ENCODE results near the gene STOX2.

The STOX2 gene

DNA sequence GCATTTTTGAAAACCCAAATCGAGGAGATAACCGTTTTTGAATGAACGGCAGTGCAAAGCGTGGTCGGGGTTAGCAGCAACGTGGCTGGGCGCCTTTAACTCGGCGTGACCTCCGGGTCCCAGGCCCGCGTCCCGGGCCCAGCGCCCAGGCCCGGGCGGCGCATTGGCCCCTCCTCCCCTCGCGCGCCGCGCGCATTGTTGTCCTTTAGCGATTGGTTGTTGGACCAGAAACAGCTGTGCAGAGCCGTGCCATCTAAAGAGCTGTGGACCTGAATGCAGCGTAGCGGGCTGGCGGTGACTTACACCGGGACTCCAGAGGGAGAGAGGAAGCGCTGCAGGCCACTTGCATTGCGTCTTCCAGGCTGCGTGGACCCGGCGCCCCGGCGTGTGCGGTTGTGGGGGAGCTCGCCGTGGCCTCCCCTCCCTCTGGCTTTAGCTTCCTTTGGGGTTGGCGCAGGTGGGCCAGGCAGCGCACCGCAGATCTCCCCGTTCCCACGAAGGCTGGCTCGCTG, at the start of gene STOX2:
STOX2 (plus strand) TSS at position 227 of the 512 bp plus-strand sequence. CDS start 1,484 bp downstream, outside the sequence.
- DNase-seq (ENCODE audit: low spot score): no peak

GRCh38 chr4:183855323-183856190, 49.5 kb upstream of the STOX2 start:
- DNase-seq (ENCODE audit: low spot score): no peak

GRCh38 chr4:183857040-183857439, 48.1 kb upstream of the STOX2 start:
- DNase-seq (ENCODE audit: low spot score): no peak

DNA sequence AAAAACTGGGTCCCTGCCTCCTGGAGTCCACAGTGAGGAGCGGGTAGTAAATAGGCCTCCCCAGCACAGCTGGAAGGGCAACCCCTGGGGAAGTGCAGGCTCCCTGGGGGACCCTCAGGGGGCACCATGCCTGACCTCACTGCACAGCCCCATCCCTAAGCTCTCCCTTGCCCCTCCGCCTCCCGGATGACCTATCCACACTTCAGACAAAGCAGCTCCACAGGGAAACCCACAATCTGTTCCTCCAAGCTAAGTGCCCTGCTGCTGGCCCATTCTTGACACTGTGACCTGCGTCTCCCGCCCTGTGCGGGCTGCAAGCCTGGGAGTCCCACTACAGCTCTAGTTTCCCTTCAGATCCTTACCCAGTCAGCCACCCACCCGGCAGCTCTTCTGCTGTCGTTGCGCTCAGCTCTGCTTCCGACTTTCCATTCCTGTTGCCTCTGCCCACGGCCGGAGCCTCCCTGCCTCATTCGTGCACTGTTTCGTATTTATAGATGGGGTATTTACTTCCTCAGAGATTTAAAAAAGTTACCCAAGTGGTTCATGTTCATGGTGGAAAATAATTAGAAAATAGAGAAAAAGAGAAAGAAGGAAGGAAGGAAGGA, 47.0 kb upstream of the STOX2 start:
- no peak for DNase-seq (ENCODE audit: low spot score)

- DNase-seq (ENCODE audit: low spot score): no peak
Observed at GRCh38 chr4:183860119-183860518, 45.0 kb upstream of the STOX2 start.

- DNase-seq (ENCODE audit: low spot score): no peak
Observed at GRCh38 chr4:183860731-183861130, 44.4 kb upstream of the STOX2 start.

DNA sequence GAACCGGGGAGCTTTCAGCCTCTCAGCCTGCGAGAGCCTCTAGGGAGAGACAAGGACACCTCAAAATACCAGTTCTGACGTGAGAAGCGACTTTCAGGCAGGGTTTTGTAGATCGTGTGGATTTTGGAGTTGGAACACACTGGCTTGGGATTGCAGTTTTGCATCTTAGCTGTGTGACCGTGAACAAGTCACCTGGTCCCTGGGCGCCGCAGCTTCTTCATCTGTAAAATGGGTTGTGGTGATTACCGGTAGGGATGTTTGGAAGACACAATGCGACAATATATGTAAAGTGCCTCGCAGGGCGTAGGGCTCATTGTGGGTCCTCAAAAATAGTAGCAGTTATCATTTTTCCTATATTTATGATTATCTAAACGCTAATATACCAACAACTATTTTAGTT, 43.7 kb upstream of the STOX2 start:
- DNase-seq (ENCODE audit: low spot score): no peak

- no peak for DNase-seq (ENCODE audit: low spot score)
Observed at GRCh38 chr4:183863155-183863825, 41.8 kb upstream of the STOX2 start.

GRCh38 chr4:183867247-183867646, 37.9 kb upstream of the STOX2 start:
- DNase-seq (ENCODE audit: low spot score): no peak

- DNase-seq (ENCODE audit: low spot score): no peak
Observed at GRCh38 chr4:183870997-183871396, 34.1 kb upstream of the STOX2 start.

GRCh38 chr4:183871581-183871980, 33.5 kb upstream of the STOX2 start:
- no peak for DNase-seq (ENCODE audit: low spot score)

GRCh38 chr4:183872531-183872930, 32.6 kb upstream of the STOX2 start:
- DNase-seq (ENCODE audit: low spot score): no peak

GRCh38 chr4:183873409-183874185, 31.5 kb upstream of the STOX2 start:
- no peak for DNase-seq (ENCODE audit: low spot score)

DNA sequence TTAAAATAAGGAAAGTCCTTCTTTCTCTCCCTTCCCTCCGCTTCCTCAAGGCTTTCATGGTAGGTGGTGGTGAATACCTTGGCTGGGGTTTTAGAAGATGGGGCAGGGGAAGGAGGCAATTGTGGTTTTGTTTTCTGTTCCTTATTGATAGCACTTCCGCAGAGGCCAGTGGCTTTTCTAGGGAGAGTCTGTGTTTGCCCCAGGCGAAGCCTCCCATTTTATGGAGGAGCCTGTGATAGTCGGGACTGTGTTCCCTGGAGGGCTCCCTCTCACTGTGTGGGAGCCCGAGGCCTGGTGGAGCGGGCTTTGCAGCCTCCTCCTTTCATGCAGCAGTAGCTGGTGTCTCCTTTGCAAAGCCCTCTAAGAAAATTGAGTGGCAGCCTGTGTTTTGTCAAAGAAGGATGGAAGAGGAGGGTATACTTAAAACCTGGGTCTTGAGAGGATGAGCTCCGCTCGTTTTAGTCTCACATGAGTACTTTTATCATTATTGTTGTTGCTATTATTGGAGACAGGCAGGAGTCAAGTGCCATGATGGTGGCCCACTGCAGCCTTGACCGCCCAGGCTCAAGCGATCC, 29.8 kb upstream of the STOX2 start:
- no peak for DNase-seq (ENCODE audit: low spot score)

DNA sequence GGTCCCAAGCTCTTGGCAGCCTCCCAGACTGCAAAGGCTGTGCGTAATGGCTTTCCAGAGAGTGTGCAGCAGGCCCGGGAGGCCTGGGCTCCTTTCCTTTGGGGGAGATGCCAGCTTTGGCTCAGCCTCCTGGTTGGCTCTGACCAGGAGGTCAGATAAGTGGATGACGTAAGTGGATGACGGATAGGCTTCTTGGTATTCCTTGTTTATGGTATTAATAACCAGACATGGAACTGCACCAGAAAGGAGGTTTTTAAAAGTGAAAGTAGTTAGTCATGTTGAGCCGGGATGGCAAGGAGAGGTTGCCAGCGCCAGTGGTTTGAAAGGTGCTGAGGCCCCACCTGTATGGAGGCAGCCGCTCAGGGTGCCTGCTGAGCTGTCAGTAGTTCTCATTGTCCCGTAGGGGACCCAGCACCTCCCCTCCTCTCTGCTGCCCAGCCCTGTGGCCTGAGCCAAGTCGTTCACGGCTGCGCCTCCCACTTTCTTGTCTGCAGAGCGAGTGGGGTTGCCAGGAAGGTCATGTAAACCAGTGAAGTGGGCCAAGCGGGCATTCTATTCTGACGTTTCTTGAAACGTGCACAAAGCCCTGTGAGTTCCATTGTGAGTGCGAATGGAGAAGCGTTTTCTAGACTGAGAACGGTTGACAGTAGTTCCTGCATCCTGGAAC, 28.7 kb upstream of the STOX2 start:
- DNase-seq (ENCODE audit: low spot score): no peak

DNA sequence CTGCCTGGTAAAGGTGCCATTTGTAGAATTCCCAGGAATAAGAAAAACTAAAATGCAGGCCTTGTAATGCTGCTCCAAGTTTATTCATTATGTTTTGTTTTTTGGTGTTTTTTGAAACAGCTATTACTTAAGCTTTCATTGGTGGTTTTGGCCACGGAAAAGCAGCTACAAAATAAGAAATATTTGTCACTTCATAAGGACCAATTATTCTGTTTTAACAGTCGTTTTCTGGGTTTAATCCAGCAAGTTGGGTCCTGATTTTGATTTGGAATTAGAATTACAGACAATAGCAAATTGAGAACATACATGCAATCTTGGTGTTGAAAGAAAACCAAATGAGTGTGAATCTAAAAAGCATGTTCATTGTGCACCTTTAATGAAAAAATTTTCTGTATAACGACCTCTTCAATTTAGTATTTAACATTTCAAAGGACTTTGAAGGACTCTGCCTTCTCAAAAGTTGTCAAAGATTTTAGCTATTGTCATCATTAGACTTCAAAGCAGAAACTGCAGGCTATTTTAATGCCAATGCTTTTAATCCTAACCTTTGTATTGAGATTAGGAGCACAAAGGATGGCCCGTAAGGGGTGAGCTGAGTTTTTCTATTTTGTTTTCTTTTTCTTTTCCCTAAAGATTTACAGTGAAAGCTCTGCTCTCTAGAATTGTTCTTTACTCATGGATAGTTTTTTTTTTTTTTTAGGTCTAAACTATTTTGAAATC, 26.7 kb upstream of the STOX2 start:
- DNase-seq (ENCODE audit: low spot score): no peak

DNA sequence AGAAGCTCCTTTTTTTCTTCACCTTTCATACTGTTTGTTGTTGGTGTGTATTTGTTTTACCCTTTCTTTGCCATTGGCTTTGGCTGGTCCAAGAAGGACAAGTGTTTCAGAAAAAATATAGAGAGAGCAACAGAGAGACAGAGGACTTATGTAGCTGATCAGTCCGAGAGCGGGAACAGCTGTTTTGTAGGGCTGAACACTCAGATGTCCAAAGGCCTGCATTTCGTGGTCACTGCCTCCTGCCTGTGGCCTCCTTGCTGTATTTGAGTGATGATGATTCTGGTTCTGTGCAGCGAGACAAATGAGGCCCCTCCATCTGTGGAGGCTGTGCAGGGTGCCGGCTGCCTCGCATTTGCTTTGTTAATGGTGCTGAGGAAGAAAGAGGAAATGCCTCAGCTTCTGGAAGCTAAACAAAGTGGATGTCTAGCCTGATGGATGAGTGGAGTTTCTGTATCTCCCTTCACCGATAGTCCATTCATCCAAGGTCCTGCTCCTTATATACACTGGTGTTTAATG, 19.8 kb upstream of the STOX2 start:
- no peak for DNase-seq (ENCODE audit: low spot score)

DNA sequence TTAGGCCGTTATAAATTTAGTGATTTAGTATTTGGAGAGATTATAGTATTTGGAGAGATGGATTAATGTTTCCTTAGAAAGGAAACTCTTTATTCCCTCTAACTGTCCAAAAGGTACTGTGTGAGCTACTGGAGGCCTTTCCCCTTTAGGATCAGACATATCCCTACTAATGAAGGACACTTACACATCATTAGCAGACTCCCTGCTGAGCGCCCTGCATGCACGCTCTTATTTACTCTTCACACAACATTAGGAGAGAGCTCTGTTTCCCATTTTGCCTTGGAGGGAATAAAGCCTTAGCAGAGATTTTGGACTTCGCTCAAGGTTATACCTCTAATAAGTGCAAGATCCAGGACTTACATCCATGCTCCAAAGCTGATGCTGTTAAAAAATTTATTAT, 17.8 kb upstream of the STOX2 start:
- DNase-seq (ENCODE audit: low spot score): no peak

GRCh38 chr4:183888564-183888963, 16.5 kb upstream of the STOX2 start:
- no peak for DNase-seq (ENCODE audit: low spot score)

DNA sequence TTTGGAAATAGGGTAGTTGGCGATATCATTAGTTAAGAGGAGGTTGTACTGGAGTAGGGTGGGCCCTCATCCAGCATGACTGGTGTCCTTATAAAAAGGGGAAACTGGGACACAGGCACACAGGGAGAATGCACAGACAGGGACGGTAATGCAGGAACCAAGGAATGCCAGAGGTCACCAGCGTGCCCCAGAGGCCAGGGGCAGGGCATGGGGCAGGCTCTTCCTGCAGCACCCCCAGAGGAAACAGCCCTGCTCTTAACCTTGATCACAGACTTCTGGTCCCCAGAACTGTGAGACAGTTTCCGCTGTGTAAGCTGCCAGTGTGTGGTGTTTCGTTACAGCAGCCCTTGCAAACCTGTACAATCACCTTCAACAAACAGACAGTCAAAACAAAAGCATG, 15.9 kb upstream of the STOX2 start:
- DNase-seq (ENCODE audit: low spot score): no peak
